AG20443 (cell line): ENCODE results near the gene KRT17.
"Not testable (repeated sequence)": the region's sequence is repeated elsewhere in the genome, so short reads cannot be mapped to it uniquely, and the experiment has no call there.

ENCODE experiments used
- DNase-seq: peaks from one replicate; pipeline ENCODE4 v3.0.0; 2012; ENCODE audit warnings: low spot score, mixed read lengths

Gene KRT17

GRCh38 chr17:41619927-41620582, 4.3 kb downstream of the KRT17 start:
- not testable (repeated sequence) for DNase-seq

- DNase-seq, result no peak
These were observed 5.1 kb downstream of the KRT17 start for GRCh38 chr17:41619036-41619926.

- no peak for DNase-seq
These were observed 5.9 kb downstream of the KRT17 start for GRCh38 chr17:41618341-41619035.

GRCh38 chr17:41617698-41618097, 6.7 kb downstream of the KRT17 start:
- DNase-seq, result no peak

GRCh38 chr17:41617136-41617535, 7.2 kb downstream of the KRT17 start:
- no peak for DNase-seq

GRCh38 chr17:41616486-41616885, 7.9 kb downstream of the KRT17 start:
- not testable (repeated sequence) for DNase-seq

- DNase-seq, result no peak
These were observed 8.9 kb downstream of the KRT17 start for GRCh38 chr17:41615454-41615853.

GRCh38 chr17:41614767-41615166, 9.6 kb downstream of the KRT17 start:
- not testable (repeated sequence) for DNase-seq

GRCh38 chr17:41614098-41614497, 10.3 kb downstream of the KRT17 start:
- no peak for DNase-seq

- DNase-seq, result no peak
These were observed 10.9 kb downstream of the KRT17 start for GRCh38 chr17:41613277-41614082.

- DNase-seq, result peak; percentile 84
These were observed 11.8 kb downstream of the KRT17 start, which contains the start of gene KRT16 for GRCh38 chr17:41612376-41613160. TSS of gene KRT16 (minus strand) at chr17:41612767. CDS start at chr17:41612688, 79 bp downstream.

GRCh38 chr17:41610965-41611640, 13.3 kb downstream of the KRT17 start:
- DNase-seq, result no peak

- not testable (repeated sequence) for DNase-seq
These were observed 14.3 kb downstream of the KRT17 start for GRCh38 chr17:41610061-41610517.

GRCh38 chr17:41606930-41607329, 17.4 kb downstream of the KRT17 start:
- not testable (repeated sequence) for DNase-seq

- no peak for DNase-seq
These were observed 21.9 kb downstream of the KRT17 start for GRCh38 chr17:41602524-41602923.

- no peak for DNase-seq
These were observed 24.1 kb downstream of the KRT17 start for GRCh38 chr17:41600318-41600717.

GRCh38 chr17:41599680-41600079, 24.7 kb downstream of the KRT17 start:
- no peak for DNase-seq

- no peak for DNase-seq
These were observed 28.8 kb downstream of the KRT17 start for GRCh38 chr17:41595585-41595984.

GRCh38 chr17:41594363-41594915, 29.9 kb downstream of the KRT17 start:
- DNase-seq, result no peak
